GM18861 (cell line): ENCODE measurements around the gene STK39.
"Not testable (repeated sequence)": the region's sequence is repeated elsewhere in the genome, so short reads cannot be mapped to it uniquely, and the experiment has no call there.

ENCODE experiments used
- ATAC-seq: cut with Tn5 transposase; IDR thresholded peaks from one replicate; pipeline ENCODE4 v1.9.1; 2021; ENCODE audit not compliant: unreplicated experiment

Gene STK39

DNA sequence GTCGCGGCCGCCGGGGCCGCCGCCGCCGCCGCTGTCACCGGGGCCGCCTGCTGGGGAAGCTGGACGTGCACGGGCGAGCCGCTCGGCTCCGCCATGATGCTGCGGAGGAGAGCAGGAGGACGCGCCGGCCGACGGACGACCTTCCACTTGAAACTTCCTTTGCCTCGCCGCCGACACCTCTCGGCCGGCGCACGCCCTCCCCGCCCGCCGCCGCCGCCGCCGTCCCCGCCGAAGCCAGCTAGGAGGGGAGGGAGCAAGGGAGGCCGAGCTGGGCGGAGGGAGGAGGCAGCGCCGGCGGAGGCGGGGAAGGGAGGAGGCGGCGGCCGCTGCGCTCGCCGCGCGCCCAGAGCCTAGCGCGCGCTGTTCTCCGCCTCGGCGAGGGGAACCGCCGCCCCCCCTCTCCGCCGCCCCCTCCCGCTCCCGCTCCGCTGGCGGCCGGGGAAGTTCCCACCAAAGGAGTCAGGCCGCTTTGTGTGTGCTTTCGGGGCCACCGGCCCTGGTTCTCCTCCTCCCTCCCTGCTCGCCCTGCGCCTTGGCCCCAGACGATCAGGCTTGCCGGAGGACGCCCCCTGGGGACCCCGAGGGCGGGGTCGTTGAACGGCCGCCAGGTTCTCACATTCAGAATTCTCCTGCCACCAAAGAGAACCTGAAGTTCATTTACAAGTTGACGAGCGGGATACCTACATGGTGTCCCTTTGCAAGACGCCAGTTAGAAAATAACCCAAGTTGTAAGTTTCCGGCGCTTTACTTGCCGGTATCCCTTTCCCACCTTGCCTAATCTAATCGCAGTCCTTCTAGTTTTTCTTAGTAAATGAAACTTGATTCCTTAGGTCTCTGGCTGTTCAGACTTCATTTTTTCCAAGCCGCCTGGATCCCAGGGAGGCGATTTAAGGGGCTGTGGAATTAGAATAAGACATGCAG, at the start of gene STK39:
Gene STK39, minus strand, starts transcription at position 255 of the 921 bp plus-strand sequence. Its CDS starts 160 bp downstream, at position 95.
- peak; percentile 68 for ATAC-seq

DNA sequence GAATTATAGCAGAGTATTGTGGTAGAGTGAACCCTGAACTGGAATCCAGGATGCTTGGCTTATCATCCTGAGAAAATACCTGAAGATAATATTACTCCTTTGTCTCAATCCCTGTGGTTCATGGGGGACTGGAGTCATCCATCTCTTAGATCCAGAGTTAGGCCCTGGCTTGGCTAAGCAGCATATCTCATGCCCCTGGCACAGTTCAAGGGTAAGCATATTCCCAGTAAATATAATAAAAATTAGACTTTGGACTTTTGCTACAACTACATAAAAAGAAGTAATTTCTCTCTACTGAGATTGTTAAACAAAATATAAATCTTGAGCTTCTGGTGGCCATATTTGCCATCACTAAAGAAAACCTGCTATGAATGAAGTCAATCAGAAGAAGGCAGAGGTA, 47.7 kb upstream of the STK39 start:
- ATAC-seq: no peak

DNA sequence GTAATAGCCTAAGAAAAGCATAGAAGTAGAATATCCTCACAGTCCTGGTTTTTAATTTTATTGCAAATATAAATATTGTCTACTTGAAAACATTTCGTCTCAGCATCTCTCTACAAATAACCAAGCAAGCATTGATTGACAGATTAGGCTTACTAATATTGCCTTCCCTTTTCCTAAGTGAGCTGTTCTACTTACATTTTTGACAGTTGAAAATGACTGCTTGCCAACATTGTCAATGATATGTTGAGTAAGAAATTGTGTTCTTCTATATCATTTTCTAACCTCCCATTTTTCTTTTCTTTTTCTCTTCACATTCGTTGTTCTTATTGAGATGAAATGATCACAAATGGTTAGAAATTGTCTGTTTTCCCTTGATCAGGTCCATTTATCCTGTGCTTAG, 47.0 kb upstream of the STK39 start:
- no peak for ATAC-seq

DNA sequence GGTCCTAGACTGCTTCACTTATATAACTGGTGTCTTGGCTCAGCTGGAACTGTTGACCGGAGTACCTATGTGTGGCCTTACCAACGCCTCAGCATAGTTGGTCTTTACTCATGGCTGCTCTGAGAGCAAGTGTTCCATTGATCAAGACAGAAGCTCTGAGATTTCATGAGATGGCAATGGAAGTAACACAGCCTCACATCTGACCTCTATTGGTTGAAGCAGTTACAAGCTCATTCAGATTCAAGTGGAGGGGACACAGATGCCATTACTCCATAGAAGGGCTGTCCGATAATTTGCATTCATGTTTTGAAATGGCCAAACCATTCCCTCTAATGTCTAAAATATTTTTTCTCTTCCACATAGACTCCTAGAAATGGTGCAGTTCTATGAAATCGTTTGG, 46.4 kb upstream of the STK39 start:
- ATAC-seq: no peak

DNA sequence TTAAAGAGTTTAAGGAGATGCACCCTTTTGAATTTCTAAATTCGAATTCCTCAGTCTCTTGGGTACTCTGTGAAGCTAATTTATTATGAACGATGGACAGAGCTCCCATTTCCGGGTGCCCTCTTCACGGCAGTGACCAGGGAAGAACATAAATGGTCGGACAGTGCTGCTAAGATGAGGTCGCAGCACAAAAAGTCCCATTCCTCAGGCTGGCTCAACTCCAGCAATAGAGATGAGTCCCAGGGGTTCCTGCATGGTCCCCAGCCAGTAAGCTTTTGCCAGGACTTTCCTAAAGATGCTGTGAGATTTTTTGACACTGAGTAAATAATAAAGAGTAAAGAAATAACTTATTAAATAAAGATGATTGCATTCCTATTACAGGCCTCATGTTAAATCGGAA, 43.0 kb upstream of the STK39 start:
- no peak for ATAC-seq

DNA sequence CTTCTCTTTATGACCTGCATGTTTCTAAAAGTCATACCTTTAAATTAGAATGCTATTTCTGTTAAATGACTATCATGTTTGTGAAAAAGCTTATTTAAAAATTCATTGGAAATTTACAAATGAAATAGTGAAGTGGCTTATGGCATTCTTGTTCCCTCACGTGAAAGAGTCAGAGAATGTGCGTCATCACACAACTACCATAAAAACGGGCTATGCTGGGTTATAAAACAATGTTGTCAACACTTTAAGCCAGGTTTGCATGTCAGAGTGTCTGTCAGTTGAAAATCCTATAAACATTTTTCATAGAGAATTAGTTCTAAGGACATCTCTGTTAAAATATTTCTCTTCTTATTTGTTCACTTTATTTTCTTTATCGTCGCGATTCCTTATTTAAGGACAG, 42.5 kb upstream of the STK39 start:
- no peak for ATAC-seq

DNA sequence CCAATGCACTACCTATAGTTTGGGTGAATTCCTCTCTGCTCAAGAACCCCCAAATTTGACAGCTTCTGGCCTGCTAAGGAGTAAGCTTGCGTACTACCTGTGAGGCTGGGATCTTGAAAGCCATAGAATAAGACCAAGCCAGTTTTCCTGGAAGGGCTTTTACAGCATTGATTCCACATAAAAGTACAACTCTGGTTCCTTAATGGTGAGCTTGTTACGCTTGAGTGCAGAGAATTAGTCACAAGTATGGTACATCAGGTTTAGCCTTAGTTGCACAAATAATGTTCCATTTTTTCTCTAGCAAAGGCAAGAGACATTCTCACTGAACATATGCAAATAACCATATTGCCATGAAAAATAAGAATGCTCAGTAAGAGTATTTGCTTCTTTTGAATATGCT, 39.1 kb upstream of the STK39 start:
- no peak for ATAC-seq

DNA sequence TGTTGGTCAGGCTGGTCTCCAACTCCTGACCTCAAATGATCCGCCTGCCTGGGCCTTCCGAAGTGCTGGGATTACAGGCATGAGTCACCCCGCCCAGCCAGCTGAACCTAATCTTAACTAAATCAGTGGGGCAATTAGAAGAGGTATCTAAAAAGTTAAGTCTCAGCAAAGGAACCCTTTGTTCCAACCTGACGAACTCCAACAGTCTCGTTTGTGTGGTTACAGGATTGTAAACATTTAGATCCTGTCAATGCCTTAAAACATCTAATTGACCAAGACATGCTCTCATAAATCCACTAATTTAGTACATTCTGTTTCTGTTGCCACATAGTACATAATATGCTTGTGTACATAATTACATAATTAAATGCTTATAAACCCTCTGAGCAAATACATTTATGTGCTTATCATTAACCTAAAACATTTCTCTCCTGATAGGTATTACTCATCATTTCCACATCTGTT, 31.1 kb upstream of the STK39 start:
- no peak for ATAC-seq

DNA sequence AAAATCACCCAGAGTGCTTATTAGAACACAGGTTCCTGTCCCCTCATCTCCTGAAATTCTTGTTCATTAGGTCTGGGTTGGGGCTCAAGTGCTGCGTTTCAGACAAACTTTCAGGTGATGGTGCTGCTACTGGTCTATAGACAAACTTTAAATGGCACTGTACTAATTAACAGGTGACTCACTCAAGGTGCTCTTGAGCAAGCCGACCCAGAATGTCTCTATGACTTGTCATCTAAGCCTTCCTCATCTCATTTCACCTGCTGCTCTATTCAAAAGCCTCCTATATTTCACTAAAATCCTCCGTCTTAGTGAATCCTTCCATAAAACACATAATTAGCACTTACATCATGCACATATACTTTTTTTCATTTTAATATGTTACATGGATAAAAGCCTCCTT, 29.9 kb upstream of the STK39 start:
- ATAC-seq: no peak

DNA sequence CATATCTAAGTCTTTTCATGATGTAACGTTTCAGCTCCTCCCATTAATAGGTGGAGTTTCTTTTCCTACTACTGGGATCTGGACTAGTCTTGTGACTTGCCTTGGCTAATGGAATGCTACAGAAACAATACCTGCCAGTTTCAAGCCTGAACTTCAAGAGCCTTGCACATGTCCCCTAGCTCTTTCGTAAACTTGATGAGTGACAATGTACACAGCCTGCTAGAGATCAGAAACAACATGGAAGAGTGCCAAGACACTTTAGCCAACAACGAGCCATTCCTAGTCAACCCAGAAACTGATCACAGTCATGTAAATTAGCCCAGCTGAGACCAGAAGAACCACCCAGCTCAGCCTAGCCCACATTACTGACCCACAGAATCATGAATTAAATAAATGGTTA, 24.8 kb upstream of the STK39 start:
- no peak for ATAC-seq

DNA sequence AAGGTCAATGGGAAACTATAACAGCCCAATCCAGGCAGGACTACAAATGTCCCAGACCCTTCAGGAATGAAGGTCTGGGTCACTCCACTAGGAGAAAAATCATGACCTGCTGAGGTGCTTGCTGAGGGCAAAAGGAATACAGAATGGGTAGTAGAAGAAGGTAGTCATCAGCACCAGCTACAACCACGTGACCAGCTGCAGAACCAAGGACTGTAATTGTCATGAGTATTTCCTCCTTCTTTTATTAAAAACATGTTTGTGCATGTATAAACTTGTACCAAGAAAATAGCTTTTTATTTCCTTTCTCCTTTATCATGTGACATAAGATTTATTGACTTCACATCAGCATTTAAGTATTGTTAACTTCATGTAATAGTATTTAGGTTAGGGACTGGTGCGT, 15.5 kb upstream of the STK39 start:
- not testable (repeated sequence) for ATAC-seq

DNA sequence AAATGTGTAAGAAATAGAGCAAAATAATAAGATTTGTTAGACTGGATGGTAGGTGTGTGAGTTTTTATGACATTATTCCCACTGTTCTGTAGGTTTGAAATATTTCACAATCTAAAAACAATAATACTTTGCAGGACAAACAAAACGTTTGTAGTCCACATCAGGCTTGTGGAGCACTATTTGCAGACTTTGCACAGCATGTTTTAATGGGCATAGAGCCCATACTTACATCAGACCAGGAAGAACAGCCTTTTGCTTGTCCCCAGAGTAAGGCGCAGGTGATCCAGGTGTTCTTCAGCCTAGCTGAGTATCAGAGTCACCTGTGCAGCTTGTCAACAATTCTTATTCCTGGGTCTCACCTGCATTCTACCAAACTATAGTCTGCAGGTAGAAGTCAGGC, 9.1 kb upstream of the STK39 start:
- ATAC-seq: no peak

DNA sequence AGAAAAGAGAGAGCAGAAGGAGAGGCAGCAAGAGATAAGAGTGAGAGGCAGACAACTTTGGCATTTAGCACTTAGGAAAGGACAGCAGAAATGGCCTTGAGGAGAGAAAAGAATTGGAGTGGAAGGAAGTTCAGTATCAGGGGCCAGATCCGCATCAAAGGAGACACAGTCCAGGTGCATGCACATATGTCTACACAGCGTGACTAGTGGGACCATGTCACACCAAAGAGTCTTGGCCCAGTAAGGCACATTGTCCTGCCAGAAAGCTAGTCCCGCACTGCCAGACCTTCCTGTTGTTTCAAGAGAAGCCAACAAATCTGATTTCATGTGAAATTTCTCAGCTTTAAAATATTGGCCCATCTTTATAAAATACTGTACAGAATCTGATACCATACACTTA, 8.5 kb upstream of the STK39 start:
- ATAC-seq: no peak

DNA sequence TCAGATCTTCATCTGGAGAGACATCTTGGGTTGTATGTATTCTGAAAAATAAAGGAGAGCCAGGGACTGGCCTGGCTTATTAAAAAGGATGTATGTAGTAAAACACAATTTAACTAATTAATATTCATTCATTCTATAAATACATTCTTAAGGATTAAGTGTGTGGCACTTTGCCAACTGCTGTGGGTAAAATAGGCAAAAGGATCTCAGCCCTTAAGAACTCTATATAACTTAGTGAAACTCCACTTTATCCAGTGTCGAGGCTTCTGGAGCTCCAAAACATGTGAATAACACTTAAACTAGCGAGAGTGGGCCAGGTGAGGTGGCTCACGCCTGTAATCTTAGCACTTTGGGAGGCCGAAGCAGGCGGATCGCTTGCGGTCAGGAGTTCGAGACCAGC, 7.7 kb upstream of the STK39 start:
- ATAC-seq: no peak

DNA sequence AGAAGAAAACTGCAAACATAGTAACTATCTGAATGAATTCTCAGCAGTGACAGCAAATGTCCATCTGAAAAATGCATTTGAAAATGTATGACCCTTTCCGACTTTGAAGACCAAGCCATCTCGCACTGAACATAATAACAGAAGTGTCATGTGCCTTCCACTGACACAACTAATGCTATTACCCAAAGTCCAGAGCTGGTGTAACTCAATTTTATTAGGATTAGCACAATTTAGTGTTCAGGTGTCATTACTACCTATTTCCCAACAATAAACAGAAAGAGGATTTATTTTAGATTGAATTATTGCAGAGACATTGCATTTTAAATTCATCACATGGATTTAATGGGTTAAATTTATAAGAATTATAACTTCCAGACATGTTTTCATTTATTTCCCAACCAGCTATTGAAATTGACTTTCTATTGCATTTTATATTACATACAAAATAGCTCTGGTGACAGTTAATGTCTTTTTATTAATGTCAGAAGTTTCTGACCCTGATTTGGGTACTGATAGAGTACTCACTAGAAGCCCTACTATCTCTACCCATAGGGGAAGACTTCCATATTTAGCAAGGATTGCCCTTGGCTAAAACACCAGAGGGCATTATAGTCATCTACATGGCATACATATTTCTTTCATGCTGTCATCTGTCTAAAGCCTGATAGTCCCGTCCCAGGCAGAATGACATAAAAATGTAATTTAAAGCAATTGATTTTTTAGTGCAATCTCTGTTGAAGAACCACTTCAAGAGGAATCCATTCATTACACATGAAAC, 7.0 kb upstream of the STK39 start:
- ATAC-seq: no peak

DNA sequence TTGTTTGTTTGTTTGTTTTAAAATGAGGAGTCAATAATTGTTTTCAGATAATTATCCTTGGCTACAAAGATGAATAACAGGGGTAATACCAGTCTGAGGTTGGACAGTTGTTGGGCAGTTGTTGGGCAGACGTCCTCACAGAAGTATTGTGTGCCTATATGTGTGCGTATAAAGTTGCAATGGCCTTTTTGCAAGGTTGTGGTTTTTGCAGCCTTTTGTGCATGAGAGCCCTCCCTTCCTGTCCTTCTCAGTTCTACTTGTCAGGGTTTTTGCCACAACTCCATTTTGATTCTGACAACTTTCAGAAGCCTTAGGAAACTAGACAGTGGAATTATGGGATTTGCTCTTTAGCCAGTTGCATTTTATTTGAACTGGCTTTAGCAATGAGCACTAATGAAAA, 6.0 kb upstream of the STK39 start:
- no peak for ATAC-seq

DNA sequence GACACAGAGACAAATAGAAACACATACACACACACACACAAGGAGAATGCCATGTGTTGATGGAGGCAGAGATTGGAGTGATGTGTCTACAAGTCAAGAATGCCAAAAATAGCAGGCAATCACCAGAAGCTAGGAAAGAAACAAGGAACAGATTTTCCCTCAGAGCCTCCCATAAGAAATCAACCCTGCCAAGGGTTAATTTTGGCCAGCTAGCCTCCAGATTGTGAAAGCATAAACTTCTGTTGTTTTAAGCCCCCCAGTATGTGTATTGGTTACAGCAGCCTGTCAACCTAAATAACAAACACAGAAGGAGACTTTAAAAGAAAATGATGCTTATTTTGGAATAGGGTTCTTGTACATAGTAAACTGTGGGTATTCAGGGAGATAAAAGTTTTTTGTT, 5.6 kb upstream of the STK39 start:
- no peak for ATAC-seq

DNA sequence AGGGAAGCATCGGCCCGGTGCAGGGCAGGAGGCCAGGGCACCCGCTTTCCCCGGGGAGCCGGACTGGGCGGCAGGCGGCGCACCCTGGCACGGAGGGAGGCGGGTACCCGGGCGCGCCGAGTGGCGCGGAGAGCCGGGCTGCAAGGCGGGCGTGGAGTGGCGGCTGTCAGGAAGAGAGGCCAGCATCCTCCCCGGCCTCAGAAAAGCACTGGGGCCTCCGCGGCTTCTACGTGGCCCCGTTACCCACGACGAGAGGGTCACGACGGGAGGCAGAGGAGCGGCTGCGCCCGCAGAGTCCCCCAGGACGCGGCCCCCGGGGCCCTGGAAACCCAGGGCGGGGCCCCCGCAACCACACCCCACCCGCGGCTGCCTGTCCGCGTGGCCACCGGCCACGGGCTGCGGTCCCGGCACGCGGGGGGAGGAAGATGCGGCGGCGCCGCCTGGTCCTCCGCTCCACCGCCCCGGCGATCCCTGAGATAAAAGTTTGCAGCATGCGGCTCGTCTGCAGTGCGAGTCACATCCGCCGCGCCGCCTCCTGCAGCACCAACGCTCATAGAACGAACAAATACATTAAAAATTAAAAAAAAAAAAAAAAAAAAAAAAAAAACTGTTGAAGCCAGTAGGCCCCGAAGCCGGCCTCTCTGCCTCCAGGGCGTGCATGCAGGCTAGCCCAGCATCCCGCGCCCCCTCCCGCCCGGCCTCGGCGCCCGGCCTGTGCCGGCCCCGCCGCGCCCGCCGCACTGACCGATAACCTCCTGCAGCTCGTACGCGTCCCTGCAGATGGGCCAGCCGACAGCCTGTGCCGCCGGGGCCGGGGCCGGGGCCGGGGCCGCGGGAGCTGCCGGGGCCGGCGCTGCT, 683 bp downstream of the STK39 start:
- peak; percentile 48 for ATAC-seq

DNA sequence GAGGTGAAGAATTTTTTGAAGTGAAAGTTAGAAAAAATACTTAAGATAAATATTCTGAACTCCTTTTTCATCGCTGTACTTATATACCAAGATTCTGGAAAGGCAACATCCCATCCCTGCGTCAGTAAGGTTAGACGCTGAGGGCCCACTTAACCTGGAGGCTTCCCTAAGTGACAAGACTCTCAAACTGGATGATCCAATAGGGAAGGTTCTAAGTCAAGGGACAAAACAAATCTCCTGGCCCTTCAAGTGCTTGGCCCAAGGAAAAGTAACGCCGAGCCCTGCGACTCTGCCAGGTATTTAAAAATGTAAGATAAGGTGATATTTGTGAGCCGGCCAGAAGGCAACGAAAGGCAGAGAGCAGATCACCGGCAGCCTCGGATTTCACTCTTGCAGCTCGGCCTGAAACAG, 1.3 kb downstream of the STK39 start:
- ATAC-seq: no peak

DNA sequence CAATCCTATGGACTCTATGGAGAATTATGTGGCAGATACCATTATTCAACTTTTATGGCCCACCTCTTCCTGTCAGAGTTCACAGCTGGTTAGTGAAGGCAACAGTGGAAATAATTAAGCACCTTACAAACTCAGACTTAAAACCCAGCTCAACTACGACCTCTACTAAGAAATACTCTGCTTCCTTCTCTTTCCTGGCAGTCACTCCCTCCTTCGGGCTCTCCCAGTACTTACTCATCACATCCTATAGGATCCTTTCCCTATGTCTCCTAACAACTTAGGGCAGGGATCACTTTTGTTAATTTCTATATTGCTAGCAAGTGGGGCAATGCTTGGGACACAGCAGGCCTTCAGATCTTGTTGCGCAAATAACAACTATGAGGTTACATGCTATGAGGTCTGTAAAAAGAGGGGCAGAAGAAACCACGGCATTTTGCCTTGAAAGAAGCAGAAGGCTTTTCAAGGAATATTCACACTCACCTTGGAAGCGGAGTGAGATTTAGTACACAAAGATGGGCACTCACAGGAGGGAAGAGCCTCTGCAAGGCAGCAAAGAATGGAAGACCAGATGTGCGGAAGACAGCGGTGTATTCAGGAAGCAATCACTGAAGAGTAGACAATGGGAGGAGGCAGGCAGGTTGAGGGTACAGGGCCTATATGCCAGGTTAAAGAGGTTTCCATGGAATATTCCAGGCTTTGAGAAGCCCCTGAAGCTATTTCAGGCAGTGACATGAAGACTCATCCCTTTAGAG, 2.1 kb downstream of the STK39 start:
- ATAC-seq: no peak
